Measurements from ENCODE around the gene MATCAP1. TPM values are rescaled to one million over a fixed set of nuclear protein-coding genes. Genes with fewer than 3 reads are reported as not detected.

MATCAP1 gene
- total and polyA plus RNA-seq, 2 donors (not counting 1 experiment from before 2014, with no cell fraction given), result 6.2 to 8.9 TPM

- Histone ChIP-seq H3K4me2 (replicated peaks; ENCODE audit: low read depth, low read length, poor library complexity, severe bottlenecking) (no peak overlapping the region), H3K9me3 (ENCODE audit: control extremely low read depth in 1 of 3, control insufficient read depth in 2 of 3, insufficient read depth in 1 of 3, low read length in 2 of 3) (peaks cover 0 to 19% (median 0%) of the 10 kb centered on the region in 3 donors), H3K27me3 (replicated peaks in 1 of 4; ENCODE audit: control extremely low read depth in 1 of 4, control insufficient read depth in 3 of 4, insufficient read depth in 4 of 4, low read length in 3 of 4) (peaks cover 0 to 28% (median 10%) of the 10 kb centered on the region in 4 experiments), H2AFZ (ENCODE audit: insufficient read depth, low read depth, low read length, poor library complexity, severe bottlenecking) (no peak overlapping the region), H3K36me3 (replicated peaks in 1 of 2; ENCODE audit: control extremely low read depth in 1 of 2, control insufficient read depth in 1 of 2, extremely low read depth in 1 of 2, insufficient read depth in 2 of 2, low read length in 1 of 2) (peaks cover 0 to 49% of the 10 kb centered on the region in 2 experiments), H3K79me2 (ENCODE audit: control insufficient read depth, insufficient read depth, low read length) (no peaks in the 10 kb centered on the region), H4K20me1 (ENCODE audit: control insufficient read depth, insufficient read depth, low read length, poor library complexity, severe bottlenecking) (no peaks in the 10 kb centered on the region), H3K4me1 (ENCODE audit: control insufficient read depth in 2 of 2, insufficient read depth in 2 of 2, low read length in 2 of 2) (peaks cover 10 to 14% of the 10 kb centered on the region in 2 donors), H3K4me3 (ENCODE audit: control extremely low read depth in 1 of 5, extremely low read depth in 1 of 5, insufficient read depth in 1 of 5, low read depth in 2 of 5, low read length in 4 of 5) (no peak overlapping the region), H3K27ac (ENCODE audit: low read length in 2 of 2) (no peak overlapping the region), H3K9ac (ENCODE audit: low read length) (no peak overlapping the region)
- ChIA-PET CTCF (no interaction called here), POLR2A (no interaction called here)
- Mint-ChIP-seq H3K4me3 (no peak overlapping the region), H3K9me3 (ENCODE audit: insufficient read depth) (no peaks in the 10 kb centered on the region), H3K27me3 (peaks cover 20% of the 10 kb centered on the region), H3K4me1 (peaks cover 14% of the 10 kb centered on the region), H3K27ac (no peak overlapping the region)
- ATAC-seq (ENCODE audit: low read depth) (no peak), DNase-seq (no peak)
- TF ChIP-seq EZH2 (IDR thresholded peaks at IDR 0.05; ENCODE audit: borderline replicate concordance, insufficient read depth, low read depth, low read length, poor library complexity, severe bottlenecking), result no peak
- TF ChIP-seq CTCF (IDR thresholded peaks at IDR 0.05), result no peak
- intact Hi-C loops (cut with micrococcal nuclease), result no loop called here
- WGBS (ENCODE audit: insufficient coverage), result 90% methylated on average over 2 of the region's 2 CpGs
These were observed 35.5 kb downstream of the MATCAP1 start for GRCh38 chr16:67148221-67148620.

- Histone ChIP-seq H3K4me1 (ENCODE audit: control insufficient read depth in 2 of 2, insufficient read depth in 2 of 2, low read length in 2 of 2) (peaks cover 10 to 14% of the 10 kb centered on the region in 2 donors), H3K9ac (ENCODE audit: low read length) (no peak overlapping the region), H4K20me1 (ENCODE audit: control insufficient read depth, insufficient read depth, low read length, poor library complexity, severe bottlenecking) (no peaks in the 10 kb centered on the region), H3K4me3 (ENCODE audit: control extremely low read depth in 1 of 5, extremely low read depth in 1 of 5, insufficient read depth in 1 of 5, low read depth in 2 of 5, low read length in 4 of 5) (no peak overlapping the region), H3K27ac (ENCODE audit: low read length in 2 of 2) (no peak overlapping the region), H2AFZ (ENCODE audit: insufficient read depth, low read depth, low read length, poor library complexity, severe bottlenecking) (no peak overlapping the region), H3K4me2 (replicated peaks; ENCODE audit: low read depth, low read length, poor library complexity, severe bottlenecking) (no peak overlapping the region), H3K27me3 (replicated peaks in 1 of 4; ENCODE audit: control extremely low read depth in 1 of 4, control insufficient read depth in 3 of 4, insufficient read depth in 4 of 4, low read length in 3 of 4) (peaks cover 0 to 28% (median 10%) of the 10 kb centered on the region in 4 experiments), H3K9me3 (ENCODE audit: control extremely low read depth in 1 of 3, control insufficient read depth in 2 of 3, insufficient read depth in 1 of 3, low read length in 2 of 3) (peaks cover 0 to 19% (median 0%) of the 10 kb centered on the region in 3 donors), H3K36me3 (replicated peaks in 1 of 2; ENCODE audit: control extremely low read depth in 1 of 2, control insufficient read depth in 1 of 2, extremely low read depth in 1 of 2, insufficient read depth in 2 of 2, low read length in 1 of 2) (peaks cover 0 to 50% of the 10 kb centered on the region in 2 experiments), H3K79me2 (ENCODE audit: control insufficient read depth, insufficient read depth, low read length) (no peaks in the 10 kb centered on the region)
- no peak overlapping the region for H3K4me3 Mint-ChIP-seq
- ATAC-seq (ENCODE audit: low read depth), result no peak
- intact Hi-C loops (cut with micrococcal nuclease), result no loop called here
- CTCF ChIA-PET, result interaction anchor here (0.6 kb wide), 1 partner anchor 28 kb away, joined by 3 read pairs; no protein-coding TSS in a partner anchor
- TF ChIP-seq EZH2 (IDR thresholded peaks at IDR 0.05; ENCODE audit: borderline replicate concordance, insufficient read depth, low read depth, low read length, poor library complexity, severe bottlenecking), result no peak
- no peak for TF ChIP-seq CTCF (IDR thresholded peaks at IDR 0.05)
- peaks cover 12% of the 10 kb centered on the region for H3K4me1 Mint-ChIP-seq
- peaks cover 20% of the 10 kb centered on the region for H3K27me3 Mint-ChIP-seq
- H3K9me3 Mint-ChIP-seq (ENCODE audit: insufficient read depth), result no peaks in the 10 kb centered on the region
- no peak overlapping the region for H3K27ac Mint-ChIP-seq
- no peak for DNase-seq
- 98% methylated on average over 4 of the region's 4 CpGs for WGBS (ENCODE audit: insufficient coverage)
- POLR2A ChIA-PET, result no interaction called here
These were observed 36.2 kb downstream of the MATCAP1 start for GRCh38 chr16:67147437-67148140.

Data from B cell (primary cell).